ENCODE measurements around the gene ROR2. TPM values are rescaled to one million over a fixed set of nuclear protein-coding genes. Genes with fewer than 3 reads are reported as not detected.
"Not testable (repeated sequence)": the region's sequence is repeated elsewhere in the genome, so short reads cannot be mapped to it uniquely, and the experiment has no call there.

The ROR2 gene
- total RNA-seq, 1 donor from 2014 or later = 0.74 TPM

GRCh38 chr9:91517801-91518200, 432.2 kb downstream of the ROR2 start:
- no peak for TF ChIP-seq CTCF (IDR thresholded peaks at IDR 0.05; ENCODE audit: borderline replicate concordance)
- peaks cover 4% of the 10 kb centered on the region for H3K4me1 ChIP-seq
- DNase-seq = no peak
- no peak overlapping the region for H3K27ac ChIP-seq (replicated peaks)
- no peaks in the 10 kb centered on the region for H3K27me3 ChIP-seq (ENCODE audit: low read depth)
- H3K4me3 ChIP-seq = no peak overlapping the region
- H3K9me3 ChIP-seq (replicated peaks) = peaks cover 7% of the 10 kb centered on the region
- intact Hi-C loops (cut with micrococcal nuclease) = no loop called here
- H3K36me3 ChIP-seq = no peaks in the 10 kb centered on the region

GRCh38 chr9:91517332-91517731, 432.7 kb downstream of the ROR2 start:
- intact Hi-C loops (cut with micrococcal nuclease) = not testable (repeated sequence)

GRCh38 chr9:91516777-91517176, 433.3 kb downstream of the ROR2 start:
- Histone ChIP-seq H3K27me3 (ENCODE audit: low read depth) (no peaks in the 10 kb centered on the region), H3K4me1 (peaks cover 4% of the 10 kb centered on the region)
- DNase-seq = no peak

More at GRCh38 chr9:91517332-91517731, 432.7 kb downstream of the ROR2 start:
- not testable (repeated sequence) for H3K4me3 ChIP-seq; H3K27me3 ChIP-seq (ENCODE audit: low read depth); H3K27ac ChIP-seq (replicated peaks); H3K4me1 ChIP-seq; DNase-seq; H3K36me3 ChIP-seq; H3K9me3 ChIP-seq (replicated peaks)

GRCh38 chr9:91516081-91516480, 433.9 kb downstream of the ROR2 start:
- no peaks in the 10 kb centered on the region for H3K36me3 ChIP-seq
- H3K9me3 ChIP-seq (replicated peaks) = peaks cover 1% of the 10 kb centered on the region
- H3K4me1 ChIP-seq = peaks cover 4% of the 10 kb centered on the region
- H3K27ac ChIP-seq (replicated peaks) = no peak overlapping the region
- no peak for DNase-seq
- no peak overlapping the region for H3K4me3 ChIP-seq
- no peaks in the 10 kb centered on the region for H3K27me3 ChIP-seq (ENCODE audit: low read depth)
- intact Hi-C loops (cut with micrococcal nuclease) = no loop called here
- TF ChIP-seq CTCF (IDR thresholded peaks at IDR 0.05; ENCODE audit: borderline replicate concordance) = no peak

More at GRCh38 chr9:91516777-91517176, 433.3 kb downstream of the ROR2 start:
- no peak for TF ChIP-seq CTCF (IDR thresholded peaks at IDR 0.05; ENCODE audit: borderline replicate concordance)
- Histone ChIP-seq H3K4me3 (no peak overlapping the region), H3K27ac (replicated peaks) (no peak overlapping the region), H3K9me3 (replicated peaks) (peaks cover 7% of the 10 kb centered on the region), H3K36me3 (no peaks in the 10 kb centered on the region)
- intact Hi-C loops (cut with micrococcal nuclease) = no loop called here

GRCh38 chr9:91515074-91515687, 434.8 kb downstream of the ROR2 start:
- H3K4me3 ChIP-seq = peak overlapping the region; percentile 46
- H3K36me3 ChIP-seq = no peaks in the 10 kb centered on the region
- H3K9me3 ChIP-seq (replicated peaks) = no peaks in the 10 kb centered on the region
- peaks cover 4% of the 10 kb centered on the region for H3K4me1 ChIP-seq
- intact Hi-C loops (cut with micrococcal nuclease) = no loop called here
- DNase-seq = peak; percentile 24
- H3K27me3 ChIP-seq (ENCODE audit: low read depth) = no peaks in the 10 kb centered on the region
- TF ChIP-seq CTCF (IDR thresholded peaks at IDR 0.05; ENCODE audit: borderline replicate concordance) = no peak
- no peak overlapping the region for H3K27ac ChIP-seq (replicated peaks)

Small RNA genes within 50 kb of the gene (microRNA-seq; reads per million reads assigned to microRNA genes)
- gene MIR3910-1 = not detected
- gene MIR3910-2 = not detected

Other genes starting within 250 kb of the ROR2 start
- 21.9 TPM for gene SPTLC1, start 165.2 kb upstream of the ROR2 start, total RNA-seq

Measured in left ventricle myocardium inferior (tissue), 1 donor.